NCI-H146 (cell line): ENCODE measurements around the gene TMEM218.
"Not testable (repeated sequence)": the region's sequence is repeated elsewhere in the genome, so short reads cannot be mapped to it uniquely, and the experiment has no call there.

Experiments used
- DNase-seq: peaks from one replicate; lab custom pipeline; 2025; lab: John Stamatoyannopoulos, UW

The TMEM218 gene

GRCh38 chr11:125075242-125075625 lies 36.2 kb downstream of the TMEM218 start:
- no peak for DNase-seq

- no peak for DNase-seq
These were observed 36.8 kb downstream of the TMEM218 start for GRCh38 chr11:125074511-125075241.

- DNase-seq = no peak
These were observed 37.6 kb downstream of the TMEM218 start for GRCh38 chr11:125073616-125074483.

- DNase-seq = no peak
These were observed 38.4 kb downstream of the TMEM218 start for GRCh38 chr11:125072961-125073590.

GRCh38 chr11:125072218-125072960 lies 39.0 kb downstream of the TMEM218 start:
- DNase-seq = no peak

- DNase-seq = no peak
These were observed 39.6 kb downstream of the TMEM218 start for GRCh38 chr11:125071846-125072217.

GRCh38 chr11:125071435-125071834 lies 40.0 kb downstream of the TMEM218 start:
- DNase-seq = no peak

GRCh38 chr11:125070699-125071254 lies 40.6 kb downstream of the TMEM218 start:
- no peak for DNase-seq

GRCh38 chr11:125069796-125070195 lies 41.6 kb downstream of the TMEM218 start:
- no peak for DNase-seq

- DNase-seq = no peak
These were observed 42.4 kb downstream of the TMEM218 start for GRCh38 chr11:125069008-125069407.

- DNase-seq = no peak
These were observed 43.1 kb downstream of the TMEM218 start for GRCh38 chr11:125068368-125068767.

- no peak for DNase-seq
These were observed 47.4 kb downstream of the TMEM218 start for GRCh38 chr11:125064070-125064469.

GRCh38 chr11:125063429-125064043 lies 47.9 kb downstream of the TMEM218 start:
- DNase-seq = no peak

- DNase-seq = peak; percentile 54
These were observed 48.4 kb downstream of the TMEM218 start, which contains the start of gene SLC37A2 for GRCh38 chr11:125062931-125063428. Gene SLC37A2 (plus strand): TSS chr11:125063305. CDS start chr11:125063368, 63 bp downstream.

- DNase-seq = no peak
These were observed 49.1 kb downstream of the TMEM218 start for GRCh38 chr11:125062218-125062930.

GRCh38 chr11:125061281-125061680 lies 50.1 kb downstream of the TMEM218 start:
- no peak for DNase-seq

GRCh38 chr11:125057693-125058016 lies 53.8 kb downstream of the TMEM218 start:
- DNase-seq = no peak

- DNase-seq = no peak
These were observed 54.3 kb downstream of the TMEM218 start for GRCh38 chr11:125056931-125057692.

GRCh38 chr11:125056111-125056510 lies 55.3 kb downstream of the TMEM218 start:
- DNase-seq = not testable (repeated sequence)
